GM18951 (cell line): ENCODE measurements around the gene GPC2.
"Not testable (repeated sequence)": the region's sequence is repeated elsewhere in the genome, so short reads cannot be mapped to it uniquely, and the experiment has no call there.

ENCODE experiments used
- POLR2A ChIP-seq: IDR thresholded peaks from 4 replicates; pipeline ENCODE4 v1.6.1; 2011; ENCODE audit warnings: mild to moderate bottlenecking; ENCODE audit not compliant: insufficient read length, insufficient read depth; ENCODE audit errors: extremely low read depth
- in situ Hi-C: fragments of 300-500 bp; cut with MboI; formaldehyde crosslinking; loops from one replicate; pipeline ENCODE4 v1.12.0; 2022; ENCODE audit warnings: low sequenced_read_pairs, mixed read lengths, inconsistent platforms; ENCODE audit not compliant: unreplicated experiment

GPC2 gene

DNA sequence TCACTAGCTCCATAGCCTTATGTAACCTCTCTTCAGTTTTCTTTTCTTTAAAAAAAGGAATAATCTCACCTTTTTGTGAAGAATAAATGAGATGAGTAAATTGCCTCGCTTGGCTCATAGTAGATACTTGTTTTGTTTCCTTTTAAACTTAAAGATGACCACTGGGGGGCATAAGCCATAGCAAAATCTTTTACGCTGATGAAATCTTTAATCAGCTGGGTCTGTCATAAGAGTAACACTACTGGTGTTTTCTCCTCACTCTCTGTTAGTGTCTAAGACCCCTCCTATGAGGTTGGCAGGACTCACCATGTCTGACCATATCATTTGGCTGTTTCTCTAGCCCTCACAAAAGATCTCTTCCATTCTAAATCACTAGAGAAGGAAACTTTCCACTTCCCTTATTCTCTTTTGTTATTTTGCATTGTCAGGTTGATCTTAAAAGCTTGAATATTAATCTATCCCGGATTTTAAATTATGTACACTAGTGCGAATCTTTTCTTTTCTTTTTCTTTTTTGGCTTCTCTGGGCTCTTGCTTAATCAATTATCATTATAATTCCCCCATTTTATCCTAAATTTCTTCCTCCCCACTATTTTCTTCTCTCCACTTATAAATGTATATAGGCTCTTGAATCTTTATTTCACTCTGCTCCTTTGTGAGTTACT, 13.0 kb upstream of the GPC2 start:
- no peak for TF ChIP-seq POLR2A
- in situ Hi-C loops, result no loop called here

GRCh38 chr7:100189061-100189460, 11.9 kb upstream of the GPC2 start:
- in situ Hi-C loops, result no loop called here
- TF ChIP-seq POLR2A, result no peak

DNA sequence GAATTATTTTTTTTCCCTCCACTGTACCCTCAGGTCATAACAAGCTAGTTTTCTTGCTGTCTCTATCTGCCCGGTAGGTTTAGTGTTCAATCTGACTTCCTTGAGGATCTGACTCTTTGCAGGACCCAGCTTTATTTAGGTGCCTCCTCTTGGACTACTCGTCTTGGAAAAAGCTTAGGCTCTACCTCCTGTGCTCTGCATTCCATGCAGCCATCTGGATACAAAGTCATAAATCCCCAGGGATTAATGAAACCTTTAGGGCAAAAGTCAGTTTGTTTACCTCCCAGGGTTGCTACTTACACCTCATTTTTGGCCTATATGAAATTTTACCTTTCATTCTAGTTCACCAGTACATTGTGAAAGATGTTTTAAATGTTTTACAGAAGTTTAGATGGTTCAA, 8.5 kb upstream of the GPC2 start:
- no peak for TF ChIP-seq POLR2A
- in situ Hi-C loops, result no loop called here

DNA sequence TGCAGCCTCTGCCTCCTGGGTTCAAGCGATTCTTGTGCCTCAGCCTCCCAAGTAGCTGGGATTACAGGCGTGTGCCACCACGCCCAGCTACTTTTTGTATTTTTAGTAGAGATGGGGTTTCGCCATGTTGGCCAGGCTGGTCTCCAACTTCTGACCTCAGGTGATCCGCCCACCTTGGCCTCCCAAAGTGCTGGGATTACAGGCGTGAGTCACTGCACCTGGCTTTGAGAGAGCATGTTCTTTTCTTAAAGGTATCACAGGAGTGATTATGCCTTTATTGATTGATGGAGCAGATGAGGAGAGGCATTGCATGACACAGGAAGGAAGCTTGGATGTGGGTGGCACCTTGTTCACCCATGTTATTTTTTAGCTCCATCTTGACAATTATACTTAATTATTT, 5.9 kb upstream of the GPC2 start:
- in situ Hi-C loops, result not testable (repeated sequence)

- in situ Hi-C loops, result not testable (repeated sequence)
These were observed 5.4 kb upstream of the GPC2 start for GRCh38 chr7:100182616-100183015.

DNA sequence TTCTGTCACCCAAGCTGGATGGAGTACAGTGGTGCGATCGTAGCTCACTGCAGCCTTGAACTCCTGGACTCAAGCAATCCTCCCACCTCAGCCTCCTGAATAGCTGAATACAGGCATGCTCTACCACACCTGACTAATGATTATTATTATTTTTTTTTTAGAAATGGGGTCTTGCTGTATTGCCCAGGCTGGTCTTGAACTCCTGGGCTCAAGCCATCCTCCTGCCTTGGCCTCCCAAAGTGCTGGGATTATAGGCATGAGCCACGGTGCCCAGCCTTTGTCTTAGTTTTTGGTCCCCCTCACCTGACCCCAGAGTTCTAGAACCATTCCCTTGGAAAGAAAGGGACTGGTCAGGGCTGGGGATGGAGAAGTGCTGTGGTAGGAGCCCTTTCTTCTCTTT, 2.9 kb upstream of the GPC2 start:
- in situ Hi-C loops, result not testable (repeated sequence)

DNA sequence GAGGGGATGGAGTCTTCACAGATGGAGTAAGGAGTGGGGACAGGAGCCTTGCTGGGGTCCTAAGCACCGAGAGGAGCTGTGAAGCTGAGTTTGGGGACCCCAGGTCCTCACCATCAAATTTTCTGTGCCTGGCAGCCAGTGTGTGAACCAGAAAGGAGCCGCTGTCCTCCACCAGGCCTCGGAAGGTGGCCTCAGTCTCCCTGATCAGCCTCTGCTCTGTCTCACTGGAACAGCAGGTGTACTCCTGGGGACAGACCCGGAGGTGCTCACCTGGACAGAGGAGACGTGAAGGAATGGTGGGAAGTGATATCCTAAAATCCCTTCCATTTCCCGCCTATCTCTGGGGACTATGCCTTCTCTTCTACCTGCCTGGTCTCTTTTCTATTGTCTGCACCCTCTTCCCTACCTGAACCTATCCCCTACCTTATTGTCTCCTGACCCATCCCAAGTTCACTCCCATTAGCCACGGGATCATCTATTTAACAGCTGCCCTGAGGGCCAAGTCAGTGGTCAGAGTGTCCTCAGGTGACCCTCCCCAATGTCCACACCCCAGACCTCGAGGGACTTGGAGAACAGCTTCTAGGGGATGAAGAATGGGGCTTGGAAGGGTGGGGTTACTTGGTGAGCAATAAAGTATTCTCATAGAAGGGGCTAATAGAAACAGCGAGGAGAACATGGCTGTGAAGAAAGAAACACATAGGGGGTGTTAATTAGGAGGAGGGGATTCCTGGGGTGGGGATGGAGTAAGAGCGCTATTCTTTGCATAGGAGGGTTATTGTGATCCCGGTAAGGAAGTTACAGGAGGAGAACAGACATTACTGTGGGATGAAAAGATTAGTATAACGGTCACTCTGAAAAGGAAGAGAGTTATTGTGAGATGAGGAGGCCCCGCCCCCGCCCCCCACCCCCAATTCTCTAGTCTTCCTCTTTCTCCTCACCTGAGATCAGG, 811 bp downstream of the GPC2 start:
- in situ Hi-C loops, result no loop called here
- TF ChIP-seq POLR2A, result no peak

- in situ Hi-C loops, result no loop called here
- no peak for TF ChIP-seq POLR2A
These were observed 1.8 kb downstream of the GPC2 start for GRCh38 chr7:100175296-100175935.

DNA sequence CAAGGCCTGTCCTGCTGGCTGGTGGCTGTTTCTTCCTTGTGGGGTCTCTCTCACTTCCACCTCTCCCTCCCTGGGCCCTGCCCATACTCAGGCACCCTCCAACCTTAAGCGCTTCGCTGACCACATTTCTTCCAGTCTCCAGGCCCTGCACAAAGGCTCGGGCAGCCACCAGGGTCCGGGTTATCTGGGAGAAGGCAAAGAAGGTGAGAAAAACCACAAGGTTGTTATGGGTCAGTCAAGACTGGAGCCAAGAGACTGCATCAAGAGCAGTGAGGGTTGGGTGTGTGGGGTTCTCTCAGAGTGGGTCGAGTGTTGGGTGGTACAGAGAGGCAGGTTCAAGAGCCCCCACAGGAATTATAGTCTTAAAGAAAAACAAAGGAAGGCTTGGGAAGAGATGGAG, 2.6 kb downstream of the GPC2 start:
- no peak for TF ChIP-seq POLR2A
- in situ Hi-C loops, result no loop called here

- TF ChIP-seq POLR2A, result no peak
- in situ Hi-C loops, result no loop called here
These were observed 3.2 kb downstream of the GPC2 start for GRCh38 chr7:100173806-100174495.

DNA sequence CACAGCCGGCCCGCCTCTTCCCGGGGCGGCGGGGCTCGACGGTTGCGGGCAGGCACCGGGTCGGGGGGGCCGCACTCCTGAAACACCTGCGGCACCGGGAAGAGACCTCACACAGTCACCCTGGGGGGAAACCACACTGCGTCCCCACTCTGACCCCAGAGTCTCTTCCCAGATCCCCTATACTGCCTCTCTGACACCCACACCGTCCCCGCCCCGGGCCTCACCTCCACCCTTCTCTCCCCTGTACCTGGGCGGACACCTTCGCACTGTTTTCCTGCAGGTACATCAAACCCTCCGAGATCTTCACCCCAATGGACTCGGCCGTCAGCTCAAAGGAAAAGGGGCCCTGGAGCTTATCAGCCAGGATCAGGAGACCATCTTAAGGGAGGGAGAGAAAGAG, 5.3 kb downstream of the GPC2 start:
- TF ChIP-seq POLR2A, result no peak
- in situ Hi-C loops, result no loop called here

GRCh38 chr7:100171087-100171681, 6.0 kb downstream of the GPC2 start:
- TF ChIP-seq POLR2A, result no peak

More at GRCh38 chr7:100171087-100171681, 6.0 kb downstream of the GPC2 start:
- in situ Hi-C loops, result no loop called here
